Stimulated activated CD8-positive, alpha-beta memory T cell treated with anti-CD3 and anti-CD28 coated beads, Interleukin-15, amount 100 ng/mL, for 1 hour (primary cell): ENCODE results near the gene EQTN.
A peak's percentile ranks its signal among the peaks of the same experiment; 100 is the strongest.

Source experiments
- DNase-seq: peaks from one replicate; pipeline ENCODE4 v3.0.0-alpha.2; 2020; ENCODE audit warnings: low read depth

The EQTN gene

GRCh38 chr9:27297050-27297449 lies at the start of gene EQTN:
EQTN (minus strand) TSS chr9:27297150; CDS start chr9:27297055, 95 bp downstream.
- no peak for DNase-seq

- no peak for DNase-seq
These were observed 47.8 kb upstream of the EQTN start for GRCh38 chr9:27344776-27345175.

- no peak for DNase-seq
These were observed 44.8 kb upstream of the EQTN start for GRCh38 chr9:27341545-27342294.

GRCh38 chr9:27340961-27341511 lies 44.1 kb upstream of the EQTN start:
- no peak for DNase-seq

GRCh38 chr9:27340285-27340674 lies 43.3 kb upstream of the EQTN start:
- no peak for DNase-seq

- DNase-seq = no peak
These were observed 42.8 kb upstream of the EQTN start for GRCh38 chr9:27339661-27340284.

- DNase-seq = no peak
These were observed 41.6 kb upstream of the EQTN start for GRCh38 chr9:27338527-27338903.

- DNase-seq = no peak
These were observed 41.0 kb upstream of the EQTN start for GRCh38 chr9:27337833-27338526.

GRCh38 chr9:27337236-27337635 lies 40.3 kb upstream of the EQTN start:
- DNase-seq = no peak

- DNase-seq = no peak
These were observed 39.9 kb upstream of the EQTN start for GRCh38 chr9:27336829-27337228.

GRCh38 chr9:27336126-27336525 lies 39.2 kb upstream of the EQTN start:
- no peak for DNase-seq

- DNase-seq = no peak
These were observed 38.1 kb upstream of the EQTN start for GRCh38 chr9:27335075-27335474.

GRCh38 chr9:27333241-27334052 lies 36.5 kb upstream of the EQTN start:
- peak; percentile 1 for DNase-seq

- no peak for DNase-seq
These were observed 34.4 kb upstream of the EQTN start for GRCh38 chr9:27331393-27331792.

GRCh38 chr9:27329291-27329690 lies 32.3 kb upstream of the EQTN start:
- DNase-seq = no peak

GRCh38 chr9:27328483-27328882 lies 31.5 kb upstream of the EQTN start:
- no peak for DNase-seq

- DNase-seq = no peak
These were observed 14.2 kb upstream of the EQTN start for GRCh38 chr9:27311184-27311583.

GRCh38 chr9:27310582-27310981 lies 13.6 kb upstream of the EQTN start:
- no peak for DNase-seq

- DNase-seq = no peak
These were observed 11.9 kb upstream of the EQTN start for GRCh38 chr9:27308691-27309390.

GRCh38 chr9:27304521-27304920 lies 7.6 kb upstream of the EQTN start:
- DNase-seq = no peak

GRCh38 chr9:27303219-27303618 lies 6.3 kb upstream of the EQTN start:
- DNase-seq = no peak
